ENCODE measurements around the gene AFAP1L2. TPM values are rescaled to one million over a fixed set of nuclear protein-coding genes. Genes with fewer than 3 reads are reported as not detected.

AFAP1L2 gene
- total RNA-seq, 2 experiments from 2014 or later: 1.4 to 2.0 TPM

DNA sequence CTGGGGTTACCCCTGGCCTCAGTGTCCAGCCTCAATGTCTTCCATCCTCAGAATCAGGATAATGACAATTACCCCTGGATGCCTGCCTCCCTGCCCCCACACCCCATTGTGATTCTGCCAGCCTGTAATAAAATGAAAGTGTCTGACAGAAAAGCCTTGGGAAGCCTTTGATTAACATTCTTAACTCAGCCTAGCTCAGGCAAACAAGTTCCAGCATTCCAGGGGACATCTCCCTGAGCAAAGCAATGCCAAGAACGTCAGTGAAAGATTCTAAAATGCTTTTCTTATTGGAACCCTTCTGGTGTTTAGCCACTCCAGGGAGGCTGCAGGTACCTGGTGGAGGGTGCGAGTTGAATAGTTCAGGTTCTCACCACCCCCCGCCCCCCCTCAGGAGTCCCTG, 18.7 kb downstream of the AFAP1L2 start:
- Mint-ChIP-seq H3K4me1 (peaks cover 9% of the 10 kb centered on the region), H3K36me3 (ENCODE audit: low read depth) (no peaks in the 10 kb centered on the region), H3K4me3 (no peak overlapping the region), H3K9me3 (ENCODE audit: low read depth) (no peaks in the 10 kb centered on the region), H3K27ac (no peak overlapping the region), H3K27me3 (peaks cover 10% of the 10 kb centered on the region)
- CTCF ChIA-PET: interaction anchor here (1.4 kb wide), 1 partner anchor 81 kb away, joined by 7 read pairs; no protein-coding TSS in a partner anchor
- POLR2A ChIA-PET: no interaction called here
- intact Hi-C loops (cut with DNase I, micrococcal nuclease): no loop called here
- ATAC-seq (no peak), DNase-seq (no peak)

DNA sequence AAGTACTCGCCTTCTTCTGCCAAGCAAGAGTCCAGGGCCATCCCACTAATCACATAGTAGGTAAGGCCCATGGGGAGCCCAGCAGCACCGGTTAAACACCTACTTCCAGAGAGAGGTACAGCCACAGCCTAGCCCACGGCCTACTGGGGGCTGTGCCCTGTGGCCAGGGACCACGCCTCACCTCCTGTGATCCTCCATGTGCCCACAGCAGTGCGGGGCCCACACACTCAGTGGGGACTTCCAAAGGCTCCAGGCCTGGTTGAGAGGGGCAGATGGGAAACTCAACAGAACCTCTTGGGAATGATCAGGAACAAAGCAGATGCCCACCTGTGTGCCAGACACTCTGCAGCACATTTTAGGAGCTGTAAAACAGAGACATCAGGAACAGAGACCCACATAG, 19.7 kb downstream of the AFAP1L2 start:
- no peak for ATAC-seq
- H3K36me3 Mint-ChIP-seq (ENCODE audit: low read depth): no peaks in the 10 kb centered on the region
- H3K27ac Mint-ChIP-seq: no peak overlapping the region
- DNase-seq: no peak
- H3K4me3 Mint-ChIP-seq: no peak overlapping the region
- no peaks in the 10 kb centered on the region for H3K9me3 Mint-ChIP-seq (ENCODE audit: low read depth)
- intact Hi-C loops (cut with DNase I, micrococcal nuclease): no loop called here
- POLR2A ChIA-PET: no interaction called here
- CTCF ChIA-PET: interaction anchor here (1.4 kb wide), 1 partner anchor 80 kb away, joined by 7 read pairs; no protein-coding TSS in a partner anchor
- peaks cover 12% of the 10 kb centered on the region for H3K27me3 Mint-ChIP-seq
- H3K4me1 Mint-ChIP-seq: peaks cover 9% of the 10 kb centered on the region

DNA sequence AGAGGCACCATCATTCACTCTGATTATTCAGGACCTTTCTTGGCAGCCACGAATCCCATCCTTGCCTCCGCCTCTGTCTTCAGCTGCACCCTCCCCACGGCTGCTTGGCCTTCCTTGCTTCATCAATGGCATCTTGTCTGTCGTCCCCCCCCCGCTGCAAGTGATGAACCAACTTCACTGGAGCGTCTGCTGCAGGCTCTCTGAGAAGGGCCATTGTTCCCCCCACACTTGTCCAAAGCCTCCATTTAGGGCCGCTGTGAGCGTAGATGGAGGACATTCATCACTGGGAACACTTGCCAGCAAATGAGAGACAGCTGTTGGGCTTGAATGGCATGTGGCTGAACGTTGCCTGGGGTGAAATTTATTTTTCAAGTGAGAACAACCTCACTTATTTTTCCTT, 20.1 kb downstream of the AFAP1L2 start:
- POLR2A ChIA-PET: no interaction called here
- DNase-seq (no peak), ATAC-seq (no peak)
- intact Hi-C loops (cut with DNase I, micrococcal nuclease): no loop called here
- CTCF ChIA-PET: no interaction called here
- Mint-ChIP-seq H3K27ac (no peak overlapping the region), H3K4me3 (no peak overlapping the region), H3K9me3 (ENCODE audit: low read depth) (no peaks in the 10 kb centered on the region), H3K36me3 (ENCODE audit: low read depth) (no peaks in the 10 kb centered on the region), H3K27me3 (peaks cover 12% of the 10 kb centered on the region), H3K4me1 (peaks cover 9% of the 10 kb centered on the region)

DNA sequence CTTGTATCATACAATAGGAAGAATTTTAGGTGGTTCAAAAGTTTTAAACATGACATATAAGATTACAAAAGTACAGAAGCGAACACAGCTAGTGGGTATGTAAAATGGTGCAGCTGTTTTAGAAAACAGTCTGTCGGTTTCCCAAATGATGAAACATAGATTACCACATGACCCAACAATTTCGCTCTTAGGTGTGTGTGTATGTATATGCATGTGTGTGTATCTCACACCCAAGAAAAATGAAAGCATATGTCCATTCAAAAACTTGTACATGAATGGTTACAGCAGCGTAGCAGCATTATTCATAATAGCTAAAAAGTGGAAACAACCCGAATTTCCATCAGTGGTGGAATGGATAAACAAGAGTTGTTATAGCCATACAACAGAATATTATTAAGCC, 23.5 kb downstream of the AFAP1L2 start:
- Mint-ChIP-seq H3K4me3 (no peak overlapping the region), H3K27ac (no peak overlapping the region), H3K27me3 (peaks cover 10% of the 10 kb centered on the region), H3K36me3 (ENCODE audit: low read depth) (no peaks in the 10 kb centered on the region), H3K4me1 (no peaks in the 10 kb centered on the region), H3K9me3 (ENCODE audit: low read depth) (no peaks in the 10 kb centered on the region)
- DNase-seq: no peak
- no peak for ATAC-seq
- intact Hi-C loops (cut with DNase I, micrococcal nuclease): no loop called here
- CTCF ChIA-PET: interaction anchor here (0.7 kb wide), 1 partner anchor 11 kb away, joined by 3 read pairs; no protein-coding TSS in a partner anchor
- POLR2A ChIA-PET: no interaction called here

DNA sequence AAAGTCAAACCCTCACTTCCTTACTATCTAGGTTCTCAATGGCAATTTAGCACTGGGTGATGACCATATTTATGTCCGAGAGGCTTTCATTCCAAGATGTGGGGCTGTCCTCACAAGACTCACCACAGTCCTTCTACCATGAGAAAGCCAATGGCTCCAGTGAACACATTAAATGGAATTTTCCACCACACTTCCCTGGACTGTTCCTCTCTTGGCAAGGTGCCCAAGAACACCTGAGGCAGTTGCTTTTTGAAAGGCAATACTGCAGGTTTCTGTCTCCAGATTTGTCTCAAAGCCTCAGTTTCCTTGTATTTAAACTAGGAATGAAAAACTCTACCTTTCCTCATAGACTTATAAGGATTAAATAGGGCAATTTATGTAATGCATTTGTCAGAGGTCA, 24.2 kb downstream of the AFAP1L2 start:
- H3K4me1 Mint-ChIP-seq: no peaks in the 10 kb centered on the region
- H3K27ac Mint-ChIP-seq: no peak overlapping the region
- no peak overlapping the region for H3K4me3 Mint-ChIP-seq
- ATAC-seq (no peak), DNase-seq (no peak)
- H3K36me3 Mint-ChIP-seq (ENCODE audit: low read depth): no peaks in the 10 kb centered on the region
- intact Hi-C loops (cut with DNase I, micrococcal nuclease): no loop called here
- H3K9me3 Mint-ChIP-seq (ENCODE audit: low read depth): no peaks in the 10 kb centered on the region
- ChIA-PET POLR2A (no interaction called here), CTCF (no interaction called here)
- H3K27me3 Mint-ChIP-seq: peaks cover 10% of the 10 kb centered on the region

DNA sequence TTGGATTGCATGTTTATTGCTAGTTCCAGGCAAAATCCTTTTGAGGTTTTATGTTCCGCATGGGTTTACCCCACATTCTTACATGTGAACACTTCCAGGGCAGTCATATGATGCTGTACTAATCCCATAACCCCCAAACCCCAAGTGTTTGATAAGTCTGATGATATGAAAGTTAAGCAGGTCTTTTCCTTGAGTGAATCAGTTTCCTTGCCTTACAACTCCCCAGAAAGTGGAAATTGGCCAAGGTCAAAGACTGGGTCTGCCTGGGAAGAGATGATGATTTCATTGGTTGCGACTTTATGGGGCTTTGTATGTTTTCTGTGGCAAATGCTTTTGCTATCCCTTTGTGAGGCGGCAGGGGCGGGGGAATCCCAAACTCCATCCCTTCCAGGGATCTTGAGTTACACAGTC, 24.7 kb downstream of the AFAP1L2 start:
- ChIA-PET CTCF (no interaction called here), POLR2A (no interaction called here)
- no peaks in the 10 kb centered on the region for H3K9me3 Mint-ChIP-seq (ENCODE audit: low read depth)
- intact Hi-C loops (cut with DNase I, micrococcal nuclease): no loop called here
- DNase-seq: no peak
- ATAC-seq: no peak
- H3K27ac Mint-ChIP-seq: no peak overlapping the region
- no peak overlapping the region for H3K4me3 Mint-ChIP-seq
- H3K36me3 Mint-ChIP-seq (ENCODE audit: low read depth): no peaks in the 10 kb centered on the region
- no peaks in the 10 kb centered on the region for H3K4me1 Mint-ChIP-seq
- peaks cover 10% of the 10 kb centered on the region for H3K27me3 Mint-ChIP-seq

DNA sequence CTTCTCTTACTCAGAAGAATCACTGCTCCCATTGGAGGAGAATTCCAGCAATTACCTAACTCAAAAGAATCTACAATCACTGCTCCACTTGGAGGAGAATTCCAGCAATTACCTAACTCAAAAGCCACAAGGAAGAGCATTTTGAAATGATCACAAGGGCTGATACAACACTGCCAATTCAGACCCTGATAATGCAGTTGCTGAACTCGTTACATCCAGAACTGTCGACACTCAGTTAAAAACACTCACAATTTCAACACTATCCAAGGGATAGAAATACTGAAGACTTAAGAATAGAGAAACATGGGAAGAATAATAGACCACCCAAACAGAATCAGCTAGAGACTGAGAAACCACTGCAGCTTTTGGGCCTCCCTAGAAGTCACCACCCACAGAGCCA, 27.8 kb downstream of the AFAP1L2 start:
- no peaks in the 10 kb centered on the region for H3K4me1 Mint-ChIP-seq
- H3K9me3 Mint-ChIP-seq (ENCODE audit: low read depth): no peaks in the 10 kb centered on the region
- no peak overlapping the region for H3K27ac Mint-ChIP-seq
- intact Hi-C loops (cut with DNase I, micrococcal nuclease): no loop called here
- POLR2A ChIA-PET: no interaction called here
- no peaks in the 10 kb centered on the region for H3K36me3 Mint-ChIP-seq (ENCODE audit: low read depth)
- ATAC-seq (no peak), DNase-seq (no peak)
- CTCF ChIA-PET: no interaction called here
- no peak overlapping the region for H3K4me3 Mint-ChIP-seq
- H3K27me3 Mint-ChIP-seq: peaks cover 6% of the 10 kb centered on the region

DNA sequence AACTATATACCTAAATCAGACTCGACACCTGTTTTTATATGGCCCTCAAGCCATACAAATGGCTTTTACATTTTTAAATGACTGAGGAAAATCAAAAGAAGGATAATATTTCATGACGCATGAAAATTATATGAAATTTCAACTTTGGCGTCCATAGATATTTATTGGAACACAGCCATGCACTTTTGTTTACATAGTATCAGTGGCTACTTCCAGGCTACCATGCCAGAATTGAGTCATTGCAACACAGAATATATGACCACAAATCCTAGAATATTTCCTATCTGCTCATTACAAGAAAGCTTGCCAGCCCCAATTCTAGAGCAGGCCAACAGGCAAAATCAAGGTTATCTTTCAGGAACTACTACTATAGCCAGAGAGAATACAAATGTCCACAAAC, 29.3 kb downstream of the AFAP1L2 start:
- Mint-ChIP-seq H3K27me3 (peaks cover 3% of the 10 kb centered on the region), H3K4me3 (no peak overlapping the region), H3K27ac (no peak overlapping the region), H3K4me1 (no peaks in the 10 kb centered on the region), H3K36me3 (ENCODE audit: low read depth) (no peaks in the 10 kb centered on the region), H3K9me3 (ENCODE audit: low read depth) (no peaks in the 10 kb centered on the region)
- ATAC-seq (no peak), DNase-seq (no peak)
- intact Hi-C loops (cut with DNase I, micrococcal nuclease): no loop called here
- CTCF ChIA-PET: interaction anchor here (0.8 to 1.1 kb wide), 4 partner anchors 15 to 179 kb away, joined by 3 to 5 read pairs (median 3); no protein-coding TSS in a partner anchor
- POLR2A ChIA-PET: no interaction called here

DNA sequence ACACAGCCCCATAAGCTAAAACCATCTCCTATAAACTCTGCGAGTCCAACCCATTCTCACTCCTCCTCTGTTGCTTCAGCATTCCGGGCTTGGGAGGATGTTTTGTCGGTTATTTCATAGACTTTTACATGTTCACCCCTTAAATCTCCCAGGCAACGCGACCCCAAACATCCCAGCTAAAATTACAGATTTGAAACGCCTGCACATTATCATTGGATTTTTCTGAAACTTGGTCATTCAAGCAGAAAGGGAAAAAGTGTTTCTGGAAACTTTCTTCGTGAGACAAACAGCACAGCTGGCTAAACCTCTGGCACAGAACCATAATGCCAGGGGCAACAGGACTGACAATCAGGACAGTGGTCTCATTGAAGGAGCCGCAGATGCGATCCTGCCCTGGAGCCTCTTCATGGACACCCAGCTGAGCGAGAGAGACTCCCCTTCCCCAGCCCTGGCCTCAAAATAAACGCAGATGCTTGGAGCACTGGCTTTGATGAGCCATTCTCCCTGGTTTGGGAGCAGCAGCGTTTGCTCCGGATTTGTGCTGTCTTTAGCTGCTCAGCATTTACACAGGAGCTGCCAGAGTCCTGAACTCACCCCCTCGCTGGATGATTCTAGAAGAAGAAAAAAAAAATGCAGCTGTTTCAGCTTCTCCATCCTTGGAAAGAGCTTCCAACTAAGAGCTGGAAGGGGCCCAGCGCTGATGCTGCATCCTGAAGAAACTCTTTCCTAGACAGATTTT, 30.1 kb downstream of the AFAP1L2 start:
- intact Hi-C loops (cut with DNase I, micrococcal nuclease): no loop called here
- H3K36me3 Mint-ChIP-seq (ENCODE audit: low read depth): no peaks in the 10 kb centered on the region
- no peak overlapping the region for H3K27ac Mint-ChIP-seq
- ATAC-seq (no peak), DNase-seq (no peak)
- H3K9me3 Mint-ChIP-seq (ENCODE audit: low read depth): no peaks in the 10 kb centered on the region
- ChIA-PET CTCF (interaction anchor here (1.1 kb wide), 1 partner anchor 14 kb away, joined by 5 read pairs; no protein-coding TSS in a partner anchor), POLR2A (no interaction called here)
- H3K27me3 Mint-ChIP-seq: peaks cover 3% of the 10 kb centered on the region
- no peak overlapping the region for H3K4me3 Mint-ChIP-seq
- H3K4me1 Mint-ChIP-seq: no peaks in the 10 kb centered on the region

DNA sequence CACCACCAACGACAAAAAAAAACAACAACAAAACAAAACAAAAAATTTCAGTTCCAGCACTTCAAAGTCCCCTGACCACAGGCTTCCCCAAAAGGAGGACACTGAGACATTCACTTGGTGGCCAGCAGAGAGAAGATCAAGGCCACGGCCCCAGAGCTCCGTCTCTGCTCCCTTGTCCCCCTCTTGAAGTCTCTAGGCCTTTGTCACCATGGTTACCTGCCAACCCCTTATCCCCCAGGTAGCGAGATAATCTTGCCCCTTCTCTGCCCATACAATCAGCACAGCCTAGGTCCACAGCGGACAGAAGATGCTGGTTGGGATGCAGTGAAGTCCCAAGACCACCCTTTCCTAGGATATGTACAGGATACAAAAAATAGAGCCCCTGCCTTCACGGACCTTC, 30.7 kb downstream of the AFAP1L2 start:
- H3K27me3 Mint-ChIP-seq: peaks cover 2% of the 10 kb centered on the region
- no peaks in the 10 kb centered on the region for H3K4me1 Mint-ChIP-seq
- H3K27ac Mint-ChIP-seq: no peak overlapping the region
- H3K9me3 Mint-ChIP-seq (ENCODE audit: low read depth): no peaks in the 10 kb centered on the region
- ChIA-PET CTCF (interaction anchor here (0.7 kb wide), 1 partner anchor 107 kb away, joined by 3 read pairs; no protein-coding TSS in a partner anchor), POLR2A (no interaction called here)
- no peak overlapping the region for H3K4me3 Mint-ChIP-seq
- H3K36me3 Mint-ChIP-seq (ENCODE audit: low read depth): no peaks in the 10 kb centered on the region
- ATAC-seq (no peak), DNase-seq (no peak)
- intact Hi-C loops (cut with DNase I, micrococcal nuclease): no loop called here

DNA sequence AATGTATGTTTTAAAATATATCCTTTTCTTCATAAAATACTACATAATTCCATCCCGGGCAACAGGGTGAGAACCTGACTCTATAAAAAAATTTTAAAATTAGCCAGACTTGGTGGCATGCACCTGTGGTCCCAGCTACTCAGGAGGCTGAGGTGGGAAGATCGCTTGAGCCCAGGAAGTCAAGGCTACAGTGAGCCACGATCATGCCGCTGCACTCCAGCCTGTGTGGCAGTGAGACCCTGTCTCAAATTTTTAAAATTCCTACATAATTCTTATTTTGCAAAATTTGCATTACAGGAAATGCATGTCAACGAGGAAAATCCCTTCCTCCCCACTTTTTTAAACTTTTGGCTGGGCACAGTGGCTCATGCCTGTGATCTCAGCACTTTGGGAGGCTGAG, 31.3 kb downstream of the AFAP1L2 start:
- POLR2A ChIA-PET: no interaction called here
- DNase-seq: no peak

DNA sequence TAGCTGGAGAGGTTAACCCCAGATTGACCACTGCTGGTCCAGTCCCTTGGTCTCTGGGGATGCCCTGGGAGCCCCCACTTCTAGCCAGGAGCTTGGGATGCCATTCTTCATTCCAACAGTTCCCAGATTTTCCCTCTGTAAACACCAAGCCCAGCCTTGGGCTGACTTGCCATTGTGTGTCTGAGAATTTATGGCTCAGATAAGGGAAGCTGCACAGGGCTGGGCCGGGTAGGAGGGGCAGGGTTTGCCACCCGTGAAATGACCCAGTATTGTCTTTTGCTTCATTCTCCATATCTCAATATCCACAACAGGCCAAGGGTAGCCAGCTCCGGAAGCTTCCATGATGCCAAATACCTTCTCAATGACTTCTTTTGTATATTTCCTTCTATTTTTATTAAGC, 32.1 kb downstream of the AFAP1L2 start:
- H3K4me1 Mint-ChIP-seq: no peaks in the 10 kb centered on the region
- intact Hi-C loops (cut with DNase I, micrococcal nuclease): no loop called here
- H3K4me3 Mint-ChIP-seq: no peak overlapping the region
- DNase-seq: no peak
- no peaks in the 10 kb centered on the region for H3K9me3 Mint-ChIP-seq (ENCODE audit: low read depth)
- no peak for ATAC-seq
- no peaks in the 10 kb centered on the region for H3K36me3 Mint-ChIP-seq (ENCODE audit: low read depth)
- POLR2A ChIA-PET: no interaction called here
- no peak overlapping the region for H3K27ac Mint-ChIP-seq
- CTCF ChIA-PET: interaction anchor here (0.6 to 1.3 kb wide), 2 partner anchors 68 to 550 kb away, joined by 4 read pairs; no protein-coding TSS in a partner anchor
- no peaks in the 10 kb centered on the region for H3K27me3 Mint-ChIP-seq

More for the DNA sequence above, 31.3 kb downstream of the AFAP1L2 start:
- Mint-ChIP-seq H3K27me3 (no peaks in the 10 kb centered on the region), H3K4me1 (no peaks in the 10 kb centered on the region), H3K27ac (no peak overlapping the region), H3K9me3 (ENCODE audit: low read depth) (no peaks in the 10 kb centered on the region), H3K4me3 (no peak overlapping the region), H3K36me3 (ENCODE audit: low read depth) (no peaks in the 10 kb centered on the region)
- CTCF ChIA-PET: interaction anchor here (0.7 to 1.3 kb wide), 2 partner anchors 69 to 107 kb away, joined by 3 to 4 read pairs; no protein-coding TSS in a partner anchor
- no peak for ATAC-seq
- intact Hi-C loops (cut with DNase I, micrococcal nuclease): no loop called here
